Keratinocyte (primary cell): Measurements from ENCODE around the gene CFAP20DC.

ENCODE experiments used
- CTCF ChIP-seq, 3 experiments: IDR thresholded peaks in 1 of 3; conservative IDR thresholded peaks in 1 of 3; optimal IDR thresholded peaks in 1 of 3; 2 replicates in 2 of 3; 3 replicates in 1 of 3; pipeline versions ENCODE3 to v1.5.1; 2011; ENCODE audit warnings: low read length in 3 of 3, mild to moderate bottlenecking in 3 of 3, moderate library complexity in 2 of 3, control low read depth in 1 of 3, inconsistent platforms in 1 of 3; ENCODE audit not compliant: insufficient read depth in 2 of 3; ENCODE audit errors: extremely low read depth in 1 of 3
- EZH2 ChIP-seq: IDR thresholded peaks from one replicate; pipeline ENCODE4 v1.6.1; 2012; ENCODE audit warnings: inconsistent platforms, mild to moderate bottlenecking, low read length, moderate library complexity

DNA sequence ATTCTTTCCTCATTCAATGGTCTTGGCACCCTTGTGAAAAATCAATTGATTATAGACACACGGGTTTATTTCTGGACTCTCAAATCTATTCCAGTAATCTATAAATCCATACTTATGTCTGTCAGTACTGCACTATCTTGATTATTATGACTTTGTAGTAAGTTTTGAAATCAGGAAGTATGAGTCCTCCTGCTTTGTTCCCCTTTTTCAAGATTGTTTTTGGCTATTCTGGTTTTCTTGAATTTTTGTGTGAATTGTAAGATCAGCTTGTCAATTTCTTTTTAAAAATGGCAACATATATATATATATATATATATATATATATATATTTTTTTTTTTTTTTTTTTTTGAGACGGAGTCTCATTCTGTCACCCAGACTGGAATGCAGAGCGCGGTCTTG, 32.3 kb upstream of the CFAP20DC start:
- TF ChIP-seq CTCF (optimal IDR thresholded peaks at IDR 0.05 in 1 of 3, IDR thresholded peaks at IDR 0.05 in 1 of 3, conservative IDR thresholded peaks at IDR 0.05 in 1 of 3; ENCODE audit: extremely low read depth in 1 of 3, insufficient read depth in 2 of 3, low read length in 3 of 3) (no peak), EZH2 (no peak)
